ENCODE results near the gene ANKRD39. TPM values are rescaled to one million over a fixed set of nuclear protein-coding genes. Genes with fewer than 3 reads are reported as not detected.

Gene ANKRD39
- total and polyA plus RNA-seq, 9 of the 15 experiments (the other 6 are each of a cell fraction or from before 2014, with no cell fraction given) = 8.2 to 33.1 (median 23.8) TPM

- FAIRE-seq = peak; percentile 29
- Histone ChIP-seq H3K9me3 (replicated peaks; ENCODE audit: control insufficient read depth, insufficient read depth, low read depth, low read length) (no peaks in the 10 kb centered on the region), H3K27me3 (ENCODE audit: control insufficient read depth in 2 of 2, insufficient read depth in 2 of 2, low read length in 2 of 2) (no peaks in the 10 kb centered on the region), H3K79me2 (ENCODE audit: control insufficient read depth, insufficient read depth, low read length) (peaks cover 21% of the 10 kb centered on the region), H3K36me3 (ENCODE audit: control insufficient read depth, insufficient read depth, low read length) (peaks cover 15% of the 10 kb centered on the region; the same call in 2 of the 3 replicates), H3K9ac (ENCODE audit: insufficient read depth in 1 of 2, low read depth in 2 of 2, low read length in 2 of 2) (peak overlapping the region in 1 of 2 experiments; percentile 85; a peak in 2 of 4 replicates), H3K4me1 (replicated peaks in 1 of 2; ENCODE audit: control insufficient read depth in 2 of 2, insufficient read depth in 2 of 2, low read length in 2 of 2) (peaks cover 42 to 91% of the 10 kb centered on the region in 2 experiments), H3K27ac (ENCODE audit: extremely low read depth, low read depth, low read length) (peak overlapping the region; percentile 30; the same call in 1 of the 3 replicates), H2AFZ (ENCODE audit: low read depth, low read length) (no peak overlapping the region), H3K4me2 (ENCODE audit: insufficient read depth, low read length) (no peak overlapping the region), H4K20me1 (replicated peaks; ENCODE audit: control insufficient read depth, insufficient read depth, low read length) (no peaks in the 10 kb centered on the region), H3K4me3 (no peak overlapping the region), H3K9me1 (ENCODE audit: control insufficient read depth, insufficient read depth, low read length) (peaks cover 4% of the 10 kb centered on the region)
- whole genome bisulfite sequencing (ENCODE audit: insufficient coverage, low coverage, missing lambda C conversion rate) = 52% methylated on average over 8 of the region's 14 CpGs
- ChIA-PET CTCF (ENCODE audit: low intra/inter-chr PET ratio) (no interaction called here), POLR2A (interaction anchor here (0.7 to 11.3 kb wide), 10 partner anchors 9 to 147 kb away, joined by 3 to 112 read pairs (median 4); partner anchors contain the start of gene ANKRD39)
- intact Hi-C loops (cut with micrococcal nuclease) = no loop called here
- in situ Hi-C loops (cut with MboI) = no loop called here
- BruUV-seq (replicated peaks) = TSS peak; percentile 67
- peak; percentile 13 for ATAC-seq
- DNase-seq (ENCODE audit: extremely low read depth in 1 of 4, low spot score in 3 of 4) = no peak
- TF ChIP-seq ZNF263 (CRISPR knock-in tag; IDR thresholded peaks at IDR 0.05; ENCODE audit: borderline replicate concordance) (peak; percentile 89), ZFP1 (CRISPR knock-in tag; IDR thresholded peaks at IDR 0.05) (0 out of 2 replicates have a peak, but pooled peaks have one; percentile 4), OTX1 (CRISPR knock-in tag; IDR thresholded peaks at IDR 0.05) (no peak), RBFOX2 (IDR thresholded peaks at IDR 0.05; ENCODE audit: low read depth, low read length) (peak; percentile 35; the same call in 1 of the 2 replicates), CEBPG (CRISPR knock-in tag; IDR thresholded peaks at IDR 0.05) (0 out of 2 replicates have a peak, but pooled peaks have one; percentile 17), CEBPG (tag; conservative IDR thresholded peaks at IDR 0.05 in 1 of 2, IDR thresholded peaks at IDR 0.05 in 1 of 2) (no peak), GATA2 (CRISPR knock-in tag; IDR thresholded peaks at IDR 0.05) (0 out of 2 replicates have a peak, but pooled peaks have one; percentile 13), ZBTB7A (IDR thresholded peaks at IDR 0.05; ENCODE audit: borderline replicate concordance, control insufficient read depth, low read depth, low read length) (peak; percentile 32; the same call in 1 of the 2 replicates), HMGN3 (IDR thresholded peaks at IDR 0.05; ENCODE audit: borderline replicate concordance, extremely low read depth, insufficient read length, low read depth, low read length) (peak; percentile 70), MAZ (CRISPR knock-in tag; conservative IDR thresholded peaks at IDR 0.05 in 1 of 2, IDR thresholded peaks at IDR 0.05 in 1 of 2) (0 out of 4 replicates have a peak, but pooled peaks of 1 of the 2 experiments have one; percentile 26), ETS2 (tag; IDR thresholded peaks at IDR 0.05; ENCODE audit: borderline replicate concordance, poor library complexity, severe bottlenecking) (no peak), RCOR1 (IDR thresholded peaks at IDR 0.05; ENCODE audit: borderline replicate concordance in 1 of 2, low read depth in 2 of 2, low read length in 2 of 2) (no peak), ETV6 (IDR thresholded peaks at IDR 0.05; ENCODE audit: borderline replicate concordance in 1 of 2, low read depth in 2 of 2, low read length in 1 of 2) (no peak), ETV6 (CRISPR knock-in tag; IDR thresholded peaks at IDR 0.05; ENCODE audit: borderline replicate concordance) (0 out of 2 replicates have a peak, but pooled peaks have one; percentile 45), POLR2B (IDR thresholded peaks at IDR 0.05; ENCODE audit: low read depth, partially characterized antibody) (peak; percentile 52), RBM14 (IDR thresholded peaks at IDR 0.05; ENCODE audit: borderline replicate concordance, insufficient read depth, low read depth, low read length) (no peak), CCNT2 (IDR thresholded peaks at IDR 0.05; ENCODE audit: borderline replicate concordance, extremely low read depth, insufficient read length, low read depth, low read length) (peak; percentile 43)
- TF ChIP-seq, protein P1, sequence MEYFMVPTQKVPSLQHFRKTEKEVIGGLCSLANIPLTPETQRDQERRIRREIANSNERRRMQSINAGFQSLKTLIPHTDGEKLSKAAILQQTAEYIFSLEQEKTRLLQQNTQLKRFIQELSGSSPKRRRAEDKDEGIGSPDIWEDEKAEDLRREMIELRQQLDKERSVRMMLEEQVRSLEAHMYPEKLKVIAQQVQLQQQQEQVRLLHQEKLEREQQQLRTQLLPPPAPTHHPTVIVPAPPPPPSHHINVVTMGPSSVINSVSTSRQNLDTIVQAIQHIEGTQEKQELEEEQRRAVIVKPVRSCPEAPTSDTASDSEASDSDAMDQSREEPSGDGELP (CRISPR knock-in tag; IDR thresholded peaks at IDR 0.05; ENCODE audit: borderline replicate concordance) = 0 out of 2 replicates have a peak, but pooled peaks have one; percentile 12
Observed at GRCh38 chr2:96875498-96876268, 17.9 kb upstream of the ANKRD39 start.

Measured in K562 (cell line).